K562 (cell line): ENCODE results near the gene TANC1. TPM values are rescaled to one million over a fixed set of nuclear protein-coding genes. Genes with fewer than 3 reads are reported as not detected.
A peak's percentile ranks its signal among the peaks of the same experiment; 100 is the strongest.

Source experiments
- ATAC-seq: fragments of 200-7000 bp; cut with Tn5 transposase; 3 replicates; pipeline ENCODE4 v1.9.1; 2020; ENCODE audit warnings: moderate library complexity
- BruUV-seq: library from RNA; stranded (reverse); fragments of 400-500 nt; replicated peaks from 2 replicates; lab custom pipeline; 2021; lab: Mats Ljungman, UMichigan
- CTCF ChIA-PET: fragments of 300-600 bp; formaldehyde crosslinking; extraction: SDS; loops from one replicate; lab custom pipeline; 2021; ENCODE audit warnings: low intra/inter-chr PET ratio; lab: Yijun Ruan, JAX
- POLR2A ChIA-PET: fragments of 300-600, 350-650 bp; sonication (Branson Sonifier 250); formaldehyde crosslinking; extraction: SDS; loops from one replicate; lab custom pipeline; 2021; ENCODE audit warnings: antibody characterized with exemption, inconsistent platforms; lab: Yijun Ruan, JAX
- DNase-seq, 4 experiments: peaks; one replicate each; pipeline versions ENCODE4 v3.0.0 to v3.0.0-alpha.2; 2011 to 2018; ENCODE audit warnings: low spot score in 3 of 4, mixed read lengths in 3 of 4; ENCODE audit errors: extremely low read depth in 1 of 4
- FAIRE-seq: peaks from 2 replicates; lab custom pipeline; 2011; peaks lifted over from hg19 to GRCh38; lab: Jason Lieb, UNC
- H2AFZ ChIP-seq: 2 replicates; pipeline ENCODE4 v1.6.0; 2011; ENCODE audit warnings: low read depth, low read length, control low read depth, inconsistent platforms
- H3K27ac ChIP-seq: fragments of 200-600 bp; 3 replicates; pipeline ENCODE4 v1.8.0; 2011; ENCODE audit warnings: low read depth, mild to moderate bottlenecking, control low read depth, inconsistent platforms, low read length, moderate library complexity, mixed read lengths; ENCODE audit errors: extremely low read depth
- H3K27me3 ChIP-seq, 2 experiments: fragments of 300-600 bp in 1 of 2; 2 replicates in 1 of 2; 3 replicates in 1 of 2; pipeline versions ENCODE4 v1.6.0 to v1.8.0; 2011; ENCODE audit warnings: inconsistent platforms in 2 of 2, low read length in 2 of 2, mild to moderate bottlenecking in 1 of 2, mixed read lengths in 1 of 2, moderate library complexity in 1 of 2; ENCODE audit not compliant: control insufficient read depth in 2 of 2, insufficient read depth in 2 of 2
- H3K36me3 ChIP-seq: fragments of 300-600 bp; 3 replicates; pipeline ENCODE4 v1.8.0; 2011; ENCODE audit warnings: mild to moderate bottlenecking, low read length, inconsistent platforms; ENCODE audit not compliant: control insufficient read depth, insufficient read depth
- H3K4me1 ChIP-seq, 2 experiments: fragments of 200-600 bp in 1 of 2; replicated peaks in 1 of 2; 2 replicates in 1 of 2; 3 replicates in 1 of 2; pipeline versions ENCODE4 v1.5.1 to v1.8.0; 2011; ENCODE audit warnings: inconsistent platforms in 2 of 2, low read length in 2 of 2, mild to moderate bottlenecking in 1 of 2, mixed read lengths in 1 of 2, moderate library complexity in 1 of 2; ENCODE audit not compliant: control insufficient read depth in 2 of 2, insufficient read depth in 2 of 2
- H3K4me2 ChIP-seq: 2 replicates; pipeline ENCODE4 v1.6.1; 2011; ENCODE audit warnings: low read length, control low read depth, inconsistent platforms, mixed read lengths; ENCODE audit not compliant: insufficient read depth
- H3K4me3 ChIP-seq: fragments of 200-600 bp; sonication (generic), shearing (Covaris generic); 2 replicates; pipeline ENCODE4 v1.5.1; 2016; ENCODE audit warnings: control low read depth, inconsistent platforms
- H3K79me2 ChIP-seq: fragments of 200-600 bp; 3 replicates; pipeline ENCODE4 v1.8.0; 2011; ENCODE audit warnings: low read length, inconsistent platforms; ENCODE audit not compliant: control insufficient read depth, insufficient read depth
- H3K9ac ChIP-seq, 2 experiments: 2 replicates each; pipeline versions ENCODE4 v1.6.0 to v1.6.1; 2011; ENCODE audit warnings: low read depth in 2 of 2, low read length in 2 of 2, control low read depth in 1 of 2, inconsistent platforms in 1 of 2, mild to moderate bottlenecking in 1 of 2, mixed read lengths in 1 of 2; ENCODE audit not compliant: insufficient read depth in 1 of 2
- H3K9me1 ChIP-seq: one replicate; pipeline ENCODE4 v1.6.0; 2011; ENCODE audit warnings: inconsistent platforms, mild to moderate bottlenecking, low read length, moderate library complexity; ENCODE audit not compliant: control insufficient read depth, insufficient read depth
- H3K9me3 ChIP-seq: replicated peaks from 2 replicates; pipeline ENCODE4 v1.5.1; 2011; ENCODE audit warnings: low read depth, low read length, inconsistent platforms; ENCODE audit not compliant: control insufficient read depth, insufficient read depth
- H4K20me1 ChIP-seq: replicated peaks from 2 replicates; pipeline ENCODE4 v1.6.1; 2011; ENCODE audit warnings: low read length, inconsistent platforms, mixed read lengths; ENCODE audit not compliant: control insufficient read depth, insufficient read depth
- BACH1 ChIP-seq: fragments of 200-800 bp; sonication (Bioruptor generic); IDR thresholded peaks from 2 replicates; pipeline ENCODE4 v1.6.1; 2016; ENCODE audit warnings: missing genetic modification characterization, missing compliant biosample characterization
- C11orf30 ChIP-seq: fragments of 450-650 bp; IDR thresholded peaks from 2 replicates; pipeline ENCODE4 v1.6.1; 2016; ENCODE audit warnings: low read depth, mild to moderate bottlenecking
- MAFF ChIP-seq: IDR thresholded peaks from 2 replicates; pipeline ENCODE4 v1.6.1; 2012; ENCODE audit warnings: low read length, improper control_type of control experiment
- MAFG ChIP-seq: fragments of 450-650 bp; conservative IDR thresholded peaks from 2 replicates; pipeline ENCODE4 v1.6.1; 2016; ENCODE audit warnings: missing genetic modification characterization, missing compliant biosample characterization
- NFE2L1 ChIP-seq: fragments of 450-650 bp; IDR thresholded peaks from 2 replicates; pipeline ENCODE4 v1.6.1; 2016; ENCODE audit warnings: missing genetic modification characterization, low read depth, mild to moderate bottlenecking, missing compliant biosample characterization, moderate library complexity, borderline replicate concordance
- SETDB1 ChIP-seq: IDR thresholded peaks from one replicate; pipeline ENCODE4 v1.6.1; 2012; ENCODE audit warnings: low read length, control low read depth, inconsistent platforms
- SNIP1 ChIP-seq: fragments of 450-650 bp; IDR thresholded peaks from 2 replicates; pipeline ENCODE4 v1.7.1; 2017; ENCODE audit warnings: low read depth, mild to moderate bottlenecking
- ZNF316 ChIP-seq: fragments of 450-650 bp; IDR thresholded peaks from 2 replicates; pipeline ENCODE4 v1.6.1; 2016
- WGBS: fragments of 100-300 bp; shearing (Covaris generic); methylation state at CpG from one replicate; pipeline ENCODE4 v1.1.6; 2016; ENCODE audit warnings: low coverage, mixed read lengths; ENCODE audit not compliant: insufficient coverage; ENCODE audit errors: missing lambda C conversion rate; 5-methylcytosine and 5-hydroxymethylcytosine counted together
- in situ Hi-C: fragments of 300-500 bp; cut with MboI; formaldehyde crosslinking; loops from 4 replicates; pipeline ENCODE4 v1.15.0; 2018; ENCODE audit warnings: inconsistent platforms, mixed read lengths
- intact Hi-C: fragments of 100-400 bp; cut with micrococcal nuclease; formaldehyde crosslinking; loops from 2 replicates; pipeline ENCODE4 v1.14.2; 2022
- polyA plus RNA-seq, 8 experiments: library from polyadenylated mRNA; depleted of rRNA in 4 of 8; stranded (reverse) in 5 of 8; unstranded in 3 of 8; fragments of >200 nt; fragmentation: Nextera tagmentation in 2 of 8; fragmentation: Illumina TruSeq in 1 of 8; extraction: Ambion mirVana in 2 of 8; extraction: Trizol in 1 of 8; gene quantifications; 2 replicates each; pipeline versions ENCODE4 v1.2.1 to v1.2.3, GENCODE V29; 2011 to 2014; ENCODE audit warnings: inconsistent platforms in 1 of 8, missing spikeins in 1 of 8
- total RNA-seq, 7 experiments: library from RNA; depleted of rRNA in 6 of 7; stranded (reverse); fragments of >200 nt in 6 of 7; fragmentation: Illumina TruSeq in 2 of 7; extraction: Trizol in 2 of 7; gene quantifications; 2 replicates each; pipeline versions ENCODE4 v1.2.1 to v1.2.3, GENCODE V29; 2011 to 2021; ENCODE audit warnings: low replicate concordance in 1 of 7
- TF ChIP-seq, protein P1 (sequence below), 2 experiments: fragments of 200-800 bp in 1 of 2; sonication (Bioruptor generic) in 1 of 2; sonication (generic) in 1 of 2; formaldehyde crosslinking in 1 of 2; IDR thresholded peaks in 1 of 2; conservative IDR thresholded peaks in 1 of 2; 2 replicates each; pipeline versions ENCODE4 v1.5.0 to v1.6.1; 2016 to 2020; ENCODE audit warnings: missing compliant biosample characterization in 1 of 2, missing genetic modification characterization in 1 of 2, missing genetic modification reagents in 1 of 2

The TANC1 gene
- total and polyA plus RNA-seq, 9 of the 15 experiments (the other 6 are each of a cell fraction or from before 2014, with no cell fraction given): under 0.01 to 0.20 (median 0.07) TPM; not detected in 1

- Histone ChIP-seq H2AFZ (no peak overlapping the region), H3K4me1 (peaks cover 4 to 12% of the 10 kb centered on the region in 2 experiments; a peak in 4 of 5 replicates), H3K4me3 (no peak overlapping the region), H3K9me1 (no peaks in the 10 kb centered on the region), H3K36me3 (no peaks in the 10 kb centered on the region), H3K9ac (no peak overlapping the region), H3K79me2 (no peaks in the 10 kb centered on the region), H3K27me3 (peaks cover under 1% of the 10 kb centered on the region in 2 experiments; a peak in 3 of 5 replicates), H4K20me1 (no peaks in the 10 kb centered on the region), H3K4me2 (no peak overlapping the region), H3K9me3 (no peaks in the 10 kb centered on the region), H3K27ac (no peak overlapping the region)
- no TSS peak for BruUV-seq
- ATAC-seq (no peak), FAIRE-seq (no peak), DNase-seq (no peak)
- TF ChIP-seq BACH1 (tag) (peak; percentile 34; the same call in 1 of the 2 replicates), C11orf30 (peak; percentile 66), ZNF316 (peak; percentile 86), MAFF (peak; percentile 21; the same call in 1 of the 2 replicates), MAFG (tag) (peak; percentile 88), SNIP1 (no peak), SETDB1 (no peak), NFE2L1 (tag) (peak; percentile 66)
- TF ChIP-seq, protein P1, sequence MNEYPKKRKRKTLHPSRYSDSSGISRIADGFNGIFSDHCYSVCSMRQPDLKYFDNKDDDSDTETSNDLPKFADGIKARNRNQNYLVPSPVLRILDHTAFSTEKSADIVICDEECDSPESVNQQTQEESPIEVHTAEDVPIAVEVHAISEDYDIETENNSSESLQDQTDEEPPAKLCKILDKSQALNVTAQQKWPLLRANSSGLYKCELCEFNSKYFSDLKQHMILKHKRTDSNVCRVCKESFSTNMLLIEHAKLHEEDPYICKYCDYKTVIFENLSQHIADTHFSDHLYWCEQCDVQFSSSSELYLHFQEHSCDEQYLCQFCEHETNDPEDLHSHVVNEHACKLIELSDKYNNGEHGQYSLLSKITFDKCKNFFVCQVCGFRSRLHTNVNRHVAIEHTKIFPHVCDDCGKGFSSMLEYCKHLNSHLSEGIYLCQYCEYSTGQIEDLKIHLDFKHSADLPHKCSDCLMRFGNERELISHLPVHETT (CRISPR knock-in tag; conservative IDR thresholded peaks at IDR 0.05 in 1 of 2, IDR thresholded peaks at IDR 0.05 in 1 of 2): 0 out of 4 replicates have a peak, but pooled peaks of 1 of the 2 experiments have one; percentile 36
- ChIA-PET POLR2A (interaction anchor here (0.5 to 1.7 kb wide), 7 partner anchors 9 to 498 kb away, joined by 3 to 4 read pairs (median 4); no protein-coding TSS in a partner anchor), CTCF (no interaction called here)
- in situ Hi-C loops (no loop called here), intact Hi-C loops (no loop called here)
- 44% methylated on average over 1 of the region's 2 CpGs for WGBS
Observed at GRCh38 chr2:159140070-159140769, 171.8 kb downstream of the TANC1 start.
